Activated naive CD8-positive, alpha-beta T cell treated with anti-CD3 and anti-CD28 coated beads, Interleukin-2, amount 10 ng/mL, durations not matched to agents 7 days and 5 days (primary cell): ENCODE results near the gene PTPRC. TPM values are rescaled to one million over a fixed set of nuclear protein-coding genes. Genes with fewer than 3 reads are reported as not detected.
A peak's percentile ranks its signal among the peaks of the same experiment; 100 is the strongest.

Experiments
- ATAC-seq: fragments of 150-1000 bp; cut with Tn5 transposase; one replicate; pipeline ENCODE4 v1.10.0; 2021; ENCODE audit warnings: low read depth, moderate library complexity
- POLR2A ChIA-PET: fragments of 350-600 bp; sonication (Branson Sonifier 250); formaldehyde crosslinking; loops from one replicate; lab custom pipeline; 2021; ENCODE audit warnings: antibody characterized with exemption; lab: Charles Lee
- DNase-seq: peaks from one replicate; pipeline ENCODE4 v3.0.0; 2021
- H3K27ac Mint-ChIP-seq: one replicate; pipeline ENCODE4 v1.8.0; 2022; ENCODE audit warnings: mild to moderate bottlenecking, mixed read lengths
- H3K27me3 Mint-ChIP-seq: one replicate; pipeline ENCODE4 v1.8.0; 2022; ENCODE audit warnings: mild to moderate bottlenecking, moderate library complexity, mixed read lengths
- H3K36me3 Mint-ChIP-seq: one replicate; pipeline ENCODE4 v1.8.0; 2021; ENCODE audit warnings: mild to moderate bottlenecking, mixed read lengths
- H3K4me1 Mint-ChIP-seq: one replicate; pipeline ENCODE4 v1.8.0; 2021; ENCODE audit warnings: mixed read lengths
- H3K4me3 Mint-ChIP-seq: one replicate; pipeline ENCODE4 v1.8.0; 2022; ENCODE audit warnings: mild to moderate bottlenecking, moderate library complexity, mixed read lengths
- H3K9me3 Mint-ChIP-seq: one replicate; pipeline ENCODE4 v1.8.0; 2021; ENCODE audit warnings: mixed read lengths
- total RNA-seq, 2 experiments: library from RNA; stranded (reverse); gene quantifications; one replicate each; pipeline ENCODE4 v1.2.3, GENCODE V29; 2021

PTPRC gene
- total RNA-seq, 2 experiments from 2014 or later: 828 to 854 TPM

- Mint-ChIP-seq H3K27me3 (no peaks in the 10 kb centered on the region), H3K27ac (no peak overlapping the region), H3K36me3 (peaks cover 6% of the 10 kb centered on the region), H3K4me3 (no peak overlapping the region), H3K4me1 (peaks cover 50% of the 10 kb centered on the region), H3K9me3 (peaks cover 2% of the 10 kb centered on the region)
- ATAC-seq: no peak
- POLR2A ChIA-PET: no interaction called here
- no peak for DNase-seq
These were observed 31.1 kb upstream of the PTPRC start for GRCh38 chr1:198607714-198608113.

GRCh38 chr1:198610362-198610761, 28.5 kb upstream of the PTPRC start:
- no peak for DNase-seq
- Mint-ChIP-seq H3K27ac (peak overlapping the region; percentile 91), H3K27me3 (no peaks in the 10 kb centered on the region), H3K9me3 (no peaks in the 10 kb centered on the region), H3K36me3 (peaks cover 2% of the 10 kb centered on the region), H3K4me1 (peaks cover 55% of the 10 kb centered on the region), H3K4me3 (peak overlapping the region; percentile 70)
- ATAC-seq: no peak
- POLR2A ChIA-PET: interaction anchor here (0.7 to 3.0 kb wide), 9 partner anchors 11 to 91 kb away, joined by 3 to 39 read pairs (median 4); partner anchors contain the start of gene PTPRC

- POLR2A ChIA-PET: interaction anchor here (0.7 to 3.0 kb wide), 11 partner anchors 10 to 72 kb away, joined by 3 to 39 read pairs (median 4); partner anchors contain the start of gene PTPRC
- Mint-ChIP-seq H3K4me3 (peak overlapping the region; percentile 70), H3K9me3 (no peaks in the 10 kb centered on the region), H3K27me3 (no peaks in the 10 kb centered on the region), H3K4me1 (peaks cover 54% of the 10 kb centered on the region), H3K27ac (peak overlapping the region; percentile 91), H3K36me3 (peaks cover 2% of the 10 kb centered on the region)
- ATAC-seq (no peak), DNase-seq (no peak)
These were observed 27.6 kb upstream of the PTPRC start for GRCh38 chr1:198611219-198611618.

- Mint-ChIP-seq H3K9me3 (no peaks in the 10 kb centered on the region), H3K4me3 (peak overlapping the region; percentile 82), H3K36me3 (peaks cover 2% of the 10 kb centered on the region), H3K4me1 (peaks cover 55% of the 10 kb centered on the region), H3K27me3 (no peaks in the 10 kb centered on the region), H3K27ac (peak overlapping the region; percentile 91)
- POLR2A ChIA-PET: interaction anchor here (0.7 to 1.9 kb wide), 4 partner anchors 9 to 78 kb away, joined by 3 to 14 read pairs (median 4); partner anchors contain the start of gene PTPRC
- DNase-seq (no peak), ATAC-seq (peak; percentile 44)
These were observed 26.2 kb upstream of the PTPRC start for GRCh38 chr1:198612471-198613260.

GRCh38 chr1:198617406-198617805, 21.4 kb upstream of the PTPRC start:
- POLR2A ChIA-PET: no interaction called here
- ATAC-seq: no peak

GRCh38 chr1:198619375-198620140, 19.3 kb upstream of the PTPRC start:
- peak overlapping the region; percentile 88 for H3K4me3 Mint-ChIP-seq
- POLR2A ChIA-PET: interaction anchor here (0.9 to 7.4 kb wide), 10 partner anchors 9 to 99 kb away, joined by 3 to 145 read pairs (median 21); partner anchors contain the start of gene PTPRC
- no peak for DNase-seq
- no peaks in the 10 kb centered on the region for H3K27me3 Mint-ChIP-seq
- no peaks in the 10 kb centered on the region for H3K9me3 Mint-ChIP-seq
- no peak for ATAC-seq
- peak overlapping the region; percentile 97 for H3K27ac Mint-ChIP-seq
- H3K4me1 Mint-ChIP-seq: peaks cover 66% of the 10 kb centered on the region
- peaks cover 2% of the 10 kb centered on the region for H3K36me3 Mint-ChIP-seq

More at GRCh38 chr1:198617406-198617805, 21.4 kb upstream of the PTPRC start:
- no peaks in the 10 kb centered on the region for H3K36me3 Mint-ChIP-seq
- H3K4me1 Mint-ChIP-seq: peaks cover 65% of the 10 kb centered on the region
- H3K4me3 Mint-ChIP-seq: no peak overlapping the region
- no peaks in the 10 kb centered on the region for H3K27me3 Mint-ChIP-seq
- no peak for DNase-seq
- no peaks in the 10 kb centered on the region for H3K9me3 Mint-ChIP-seq
- H3K27ac Mint-ChIP-seq: no peak overlapping the region

- no peaks in the 10 kb centered on the region for H3K9me3 Mint-ChIP-seq
- DNase-seq: no peak
- peak overlapping the region; percentile 97 for H3K27ac Mint-ChIP-seq
- H3K36me3 Mint-ChIP-seq: peaks cover 2% of the 10 kb centered on the region
- no peak for ATAC-seq
- POLR2A ChIA-PET: interaction anchor here (0.7 to 7.4 kb wide), 15 partner anchors 7 to 100 kb away, joined by 3 to 145 read pairs (median 6); partner anchors contain the start of gene PTPRC
- peak overlapping the region; percentile 88 for H3K4me3 Mint-ChIP-seq
- H3K4me1 Mint-ChIP-seq: peaks cover 68% of the 10 kb centered on the region
- no peaks in the 10 kb centered on the region for H3K27me3 Mint-ChIP-seq
These were observed 18.6 kb upstream of the PTPRC start for GRCh38 chr1:198620218-198620617.

- ATAC-seq (peak; percentile 75), DNase-seq (peak; percentile 77)
- Mint-ChIP-seq H3K27ac (peak overlapping the region; percentile 97), H3K4me1 (peaks cover 67% of the 10 kb centered on the region), H3K36me3 (peaks cover 3% of the 10 kb centered on the region), H3K27me3 (no peaks in the 10 kb centered on the region), H3K4me3 (peak overlapping the region; percentile 88), H3K9me3 (no peaks in the 10 kb centered on the region)
- POLR2A ChIA-PET: interaction anchor here (0.7 to 7.4 kb wide), 27 partner anchors 8 to 519 kb away, joined by 3 to 145 read pairs (median 5); partner anchors contain the start of gene PTPRC
These were observed 17.7 kb upstream of the PTPRC start for GRCh38 chr1:198620951-198621824.

GRCh38 chr1:198622001-198622400, 16.8 kb upstream of the PTPRC start:
- ATAC-seq: no peak
- Mint-ChIP-seq H3K36me3 (peaks cover 10% of the 10 kb centered on the region), H3K9me3 (no peaks in the 10 kb centered on the region), H3K4me1 (peaks cover 72% of the 10 kb centered on the region), H3K4me3 (peak overlapping the region; percentile 88), H3K27me3 (no peaks in the 10 kb centered on the region), H3K27ac (peak overlapping the region; percentile 97)
- POLR2A ChIA-PET: interaction anchor here (1.0 to 7.4 kb wide), 16 partner anchors 9 to 519 kb away, joined by 3 to 145 read pairs (median 6); partner anchors contain the start of gene PTPRC
- no peak for DNase-seq

- POLR2A ChIA-PET: interaction anchor here (0.7 to 7.4 kb wide), 6 partner anchors 13 to 68 kb away, joined by 3 to 145 read pairs (median 23); partner anchors contain the start of gene PTPRC
These were observed 14.8 kb upstream of the PTPRC start for GRCh38 chr1:198623752-198624647.

GRCh38 chr1:198624648-198624980, 14.2 kb upstream of the PTPRC start:
- no peak for DNase-seq
- peaks cover 78% of the 10 kb centered on the region for H3K4me1 Mint-ChIP-seq
- POLR2A ChIA-PET: interaction anchor here (0.7 to 7.4 kb wide), 6 partner anchors 12 to 68 kb away, joined by 3 to 145 read pairs (median 6); partner anchors contain the start of gene PTPRC
- no peaks in the 10 kb centered on the region for H3K27me3 Mint-ChIP-seq
- peaks cover 13% of the 10 kb centered on the region for H3K36me3 Mint-ChIP-seq
- H3K4me3 Mint-ChIP-seq: peak overlapping the region; percentile 73
- ATAC-seq: no peak
- peak overlapping the region; percentile 85 for H3K27ac Mint-ChIP-seq
- H3K9me3 Mint-ChIP-seq: no peaks in the 10 kb centered on the region

More at GRCh38 chr1:198623752-198624647, 14.8 kb upstream of the PTPRC start:
- H3K4me3 Mint-ChIP-seq: peak overlapping the region; percentile 73
- H3K27ac Mint-ChIP-seq: peak overlapping the region; percentile 85
- H3K9me3 Mint-ChIP-seq: no peaks in the 10 kb centered on the region
- peaks cover 12% of the 10 kb centered on the region for H3K36me3 Mint-ChIP-seq
- DNase-seq (no peak), ATAC-seq (no peak)
- peaks cover 77% of the 10 kb centered on the region for H3K4me1 Mint-ChIP-seq
- H3K27me3 Mint-ChIP-seq: no peaks in the 10 kb centered on the region
